Tibial nerve (tissue), 4 donors: ENCODE results near the gene SGTA. TPM values are rescaled to one million over a fixed set of nuclear protein-coding genes. Genes with fewer than 3 reads are reported as not detected.

Source experiments
- DNase-seq, 2 donors: peaks; one replicate each; pipeline ENCODE4 v3.0.0-alpha.2; 2019; ENCODE audit warnings: low spot score in 2 of 2
- H3K27ac ChIP-seq, 4 donors: fragments of 200-600 bp; sonication (generic) in 3 of 4; one replicate each; pipeline ENCODE4 v1.5.1; 2017 to 2019; ENCODE audit warnings: mild to moderate bottlenecking in 1 of 4
- H3K27me3 ChIP-seq, 2 donors: fragments of 200-600 bp; sonication (generic) in 1 of 2; one replicate each; pipeline versions ENCODE4 v1.5.1 to v1.6.0; 2017 to 2019
- H3K36me3 ChIP-seq, 3 donors: fragments of 200-600 bp; sonication (generic); one replicate each; pipeline ENCODE4 v1.5.1; 2018 to 2019
- H3K4me1 ChIP-seq, 4 donors: fragments of 200-600 bp; sonication (generic) in 3 of 4; one replicate each; pipeline ENCODE4 v1.5.1; 2017 to 2019
- H3K4me3 ChIP-seq, 4 donors: fragments of 200-600 bp; sonication (generic) in 3 of 4; one replicate each; pipeline ENCODE4 v1.5.1; 2017 to 2019; ENCODE audit warnings: mild to moderate bottlenecking in 1 of 4, moderate library complexity in 1 of 4
- H3K9me3 ChIP-seq, 4 donors: fragments of 200-600 bp; sonication (generic) in 3 of 4; one replicate each; pipeline ENCODE4 v1.5.1; 2017 to 2019
- EP300 ChIP-seq, 2 donors: sonication (generic); formaldehyde crosslinking; IDR thresholded peaks; one replicate each; pipeline ENCODE4 v1.6.1; 2017; ENCODE audit warnings: antibody characterized with exemption in 2 of 2, mild to moderate bottlenecking in 1 of 2
- POLR2A ChIP-seq, 2 donors: fragments of 450-650 bp; IDR thresholded peaks; one replicate each; pipeline ENCODE4 v1.6.1; 2017; ENCODE audit warnings: antibody characterized with exemption in 2 of 2, mild to moderate bottlenecking in 2 of 2, moderate library complexity in 2 of 2
- WGBS, 2 donors: methylation state at CpG; one replicate each; pipeline ENCODE4 v1.1.5; 2018; 5-methylcytosine and 5-hydroxymethylcytosine counted together
- total RNA-seq, 4 donors: library from RNA; depleted of rRNA; stranded (reverse); fragments of >200 nt; gene quantifications; one replicate each; pipeline ENCODE4 v1.1.0, GENCODE V29; 2016
- TF ChIP-seq, protein P1 (sequence below), 5 experiments: fragments of 200-600 bp in 3 of 5; fragments of 450-650 bp in 2 of 5; sonication (generic) in 3 of 5; IDR thresholded peaks; one replicate each; pipeline ENCODE4 v1.5.1; 2016 to 2019; ENCODE audit warnings: antibody characterized with exemption in 5 of 5, mild to moderate bottlenecking in 3 of 5, moderate library complexity in 2 of 5

The SGTA gene
- total RNA-seq, 4 donors from 2014 or later = 40.2 to 47.6 (median 44.9) TPM

DNA sequence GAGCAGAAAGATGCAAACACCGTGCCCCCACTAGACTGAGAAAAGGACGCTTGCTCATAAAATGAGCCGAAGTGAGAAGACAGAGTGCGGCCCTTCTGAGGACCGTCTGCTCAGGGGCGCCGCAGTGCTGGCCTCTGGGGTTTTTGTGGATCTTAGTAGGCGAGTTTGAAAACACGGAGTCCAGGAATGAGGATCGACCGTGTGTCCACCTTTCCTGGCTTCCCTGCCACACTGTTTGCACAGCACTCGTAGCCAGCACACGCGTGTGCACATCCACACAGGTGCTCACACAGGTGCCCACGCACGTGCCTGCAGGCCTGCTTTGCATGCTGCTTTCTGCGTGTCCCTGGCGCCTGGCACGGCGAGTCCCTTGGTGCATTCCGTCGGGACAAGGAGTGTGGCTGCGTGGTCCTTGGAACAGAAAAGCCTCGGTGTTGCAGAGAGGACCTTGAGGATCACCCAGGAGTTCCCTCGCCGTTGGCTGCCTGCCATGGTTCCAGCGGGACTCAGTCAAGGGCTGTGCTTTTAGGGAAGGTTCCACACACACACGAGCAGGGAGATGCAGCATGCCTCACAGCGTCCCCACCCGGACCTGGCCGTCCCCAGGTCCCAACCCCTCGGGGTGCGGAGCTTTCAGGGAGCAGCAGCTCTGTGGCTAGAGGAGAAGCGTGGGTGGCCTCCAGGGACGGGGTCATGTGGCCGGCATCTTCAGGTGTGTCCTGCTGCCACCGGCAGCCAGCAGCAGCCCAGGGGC, 26.5 kb upstream of the SGTA start:
- Histone ChIP-seq H3K4me1 (no peaks in the 10 kb centered on the region), H3K9me3 (no peaks in the 10 kb centered on the region), H3K4me3 (no peak overlapping the region), H3K27me3 (no peaks in the 10 kb centered on the region), H3K36me3 (peaks cover 0 to 100% (median 5%) of the 10 kb centered on the region in 3 donors), H3K27ac (no peak overlapping the region)
- no peak for TF ChIP-seq EP300 (IDR thresholded peaks at IDR 0.05)
- no peak for TF ChIP-seq POLR2A (IDR thresholded peaks at IDR 0.05)
- TF ChIP-seq, protein P1, sequence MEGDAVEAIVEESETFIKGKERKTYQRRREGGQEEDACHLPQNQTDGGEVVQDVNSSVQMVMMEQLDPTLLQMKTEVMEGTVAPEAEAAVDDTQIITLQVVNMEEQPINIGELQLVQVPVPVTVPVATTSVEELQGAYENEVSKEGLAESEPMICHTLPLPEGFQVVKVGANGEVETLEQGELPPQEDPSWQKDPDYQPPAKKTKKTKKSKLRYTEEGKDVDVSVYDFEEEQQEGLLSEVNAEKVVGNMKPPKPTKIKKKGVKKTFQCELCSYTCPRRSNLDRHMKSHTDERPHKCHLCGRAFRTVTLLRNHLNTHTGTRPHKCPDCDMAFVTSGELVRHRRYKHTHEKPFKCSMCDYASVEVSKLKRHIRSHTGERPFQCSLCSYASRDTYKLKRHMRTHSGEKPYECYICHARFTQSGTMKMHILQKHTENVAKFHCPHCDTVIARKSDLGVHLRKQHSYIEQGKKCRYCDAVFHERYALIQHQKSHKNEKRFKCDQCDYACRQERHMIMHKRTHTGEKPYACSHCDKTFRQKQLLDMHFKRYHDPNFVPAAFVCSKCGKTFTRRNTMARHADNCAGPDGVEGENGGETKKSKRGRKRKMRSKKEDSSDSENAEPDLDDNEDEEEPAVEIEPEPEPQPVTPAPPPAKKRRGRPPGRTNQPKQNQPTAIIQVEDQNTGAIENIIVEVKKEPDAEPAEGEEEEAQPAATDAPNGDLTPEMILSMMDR (IDR thresholded peaks at IDR 0.05) = no peak
- DNase-seq = no peak
- WGBS, 2 donors = 80 to 85% methylated on average over 21 to 24 of the region's 37 CpGs

DNA sequence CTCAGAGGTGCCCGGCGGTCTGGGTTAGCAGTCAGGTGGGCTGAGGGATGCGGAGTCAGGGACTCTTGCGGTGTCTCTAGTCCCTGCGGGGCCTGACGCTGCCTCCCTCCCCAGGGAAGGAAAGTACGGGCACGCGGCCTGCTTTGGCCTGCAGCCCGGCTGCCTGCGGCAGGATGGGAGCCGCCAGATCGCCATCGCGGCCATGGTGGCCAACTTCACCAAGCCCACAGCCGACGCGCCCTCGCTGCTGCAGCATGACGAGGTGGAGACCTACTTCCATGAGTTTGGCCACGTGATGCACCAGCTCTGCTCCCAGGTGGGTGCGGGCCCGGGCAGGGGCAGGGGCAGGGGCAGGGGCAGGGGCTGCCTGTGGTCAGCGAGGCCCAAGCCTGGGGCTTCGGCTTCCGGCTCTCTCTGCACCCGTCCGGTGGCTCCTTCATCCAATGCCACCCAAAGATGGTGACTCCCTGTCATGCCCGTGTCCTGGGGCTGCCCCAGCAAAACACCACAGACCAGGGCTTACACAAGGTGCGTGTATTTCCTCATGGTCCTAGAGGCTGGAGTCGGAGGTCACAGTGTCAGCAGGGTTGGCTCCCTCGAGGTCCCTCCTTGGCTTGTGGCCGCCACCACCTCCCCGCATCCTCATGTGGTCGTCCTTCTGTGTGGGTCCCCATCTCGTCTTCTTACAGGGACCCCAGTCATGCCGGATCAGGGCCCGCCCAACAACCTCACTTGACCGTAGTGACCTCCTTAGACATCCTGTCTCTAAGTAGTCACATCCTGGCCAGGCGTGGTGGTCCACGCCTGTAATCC, 25.3 kb upstream of the SGTA start:
- Histone ChIP-seq H3K4me1 (no peaks in the 10 kb centered on the region), H3K27me3 (no peaks in the 10 kb centered on the region), H3K4me3 (no peak overlapping the region), H3K27ac (no peak overlapping the region), H3K36me3 (peaks cover 0 to 100% (median 5%) of the 10 kb centered on the region in 3 donors), H3K9me3 (no peaks in the 10 kb centered on the region)
- DNase-seq = no peak
- TF ChIP-seq POLR2A (IDR thresholded peaks at IDR 0.05) (no peak), EP300 (IDR thresholded peaks at IDR 0.05) (no peak)
- TF ChIP-seq, protein P1 (IDR thresholded peaks at IDR 0.05) = no peak
- WGBS, 2 donors = 90 to 92% methylated on average over 25 to 37 of the region's 41 CpGs

DNA sequence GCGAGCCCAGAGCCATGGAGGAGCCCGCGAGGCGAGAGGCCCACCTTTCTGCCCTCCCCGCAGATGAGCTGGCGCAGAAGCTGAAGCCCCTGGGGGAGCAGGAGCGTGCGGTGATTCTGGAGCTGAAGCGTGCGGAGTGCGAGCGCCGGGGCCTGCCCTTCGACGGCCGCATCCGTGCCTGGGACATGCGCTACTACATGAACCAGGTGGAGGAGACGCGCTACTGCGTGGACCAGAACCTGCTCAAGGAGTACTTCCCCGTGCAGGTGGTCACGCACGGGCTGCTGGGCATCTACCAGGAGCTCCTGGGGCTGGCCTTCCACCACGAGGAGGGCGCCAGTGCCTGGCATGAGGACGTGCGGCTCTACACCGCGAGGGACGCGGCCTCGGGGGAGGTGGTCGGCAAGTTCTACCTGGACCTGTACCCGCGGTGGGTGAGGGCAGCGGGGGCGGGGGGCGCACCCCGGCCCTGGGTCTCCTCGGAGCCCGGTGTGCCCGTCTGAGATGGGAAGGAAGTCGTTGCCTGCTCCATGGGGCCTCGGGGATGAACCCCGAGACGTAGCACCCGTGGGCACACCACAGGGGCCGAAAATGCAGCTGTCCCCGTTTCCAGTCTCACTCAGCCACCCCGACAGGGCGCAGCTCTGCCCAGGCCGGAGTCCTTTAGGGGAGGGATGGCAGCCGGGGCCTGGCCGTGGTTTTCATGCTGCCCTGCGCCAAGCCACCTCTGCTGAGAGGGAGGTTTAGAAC, 24.5 kb upstream of the SGTA start:
- Histone ChIP-seq H3K27me3 (no peaks in the 10 kb centered on the region), H3K27ac (no peak overlapping the region), H3K36me3 (peaks cover 0 to 99% (median 5%) of the 10 kb centered on the region in 3 donors), H3K9me3 (no peaks in the 10 kb centered on the region), H3K4me3 (no peak overlapping the region), H3K4me1 (no peaks in the 10 kb centered on the region)
- 94 to 96% methylated on average over 43 to 46 of the region's 56 CpGs for WGBS, 2 donors
- TF ChIP-seq, protein P1 (IDR thresholded peaks at IDR 0.05) = no peak
- TF ChIP-seq POLR2A (IDR thresholded peaks at IDR 0.05) (no peak), EP300 (IDR thresholded peaks at IDR 0.05) (no peak)
- DNase-seq = no peak

DNA sequence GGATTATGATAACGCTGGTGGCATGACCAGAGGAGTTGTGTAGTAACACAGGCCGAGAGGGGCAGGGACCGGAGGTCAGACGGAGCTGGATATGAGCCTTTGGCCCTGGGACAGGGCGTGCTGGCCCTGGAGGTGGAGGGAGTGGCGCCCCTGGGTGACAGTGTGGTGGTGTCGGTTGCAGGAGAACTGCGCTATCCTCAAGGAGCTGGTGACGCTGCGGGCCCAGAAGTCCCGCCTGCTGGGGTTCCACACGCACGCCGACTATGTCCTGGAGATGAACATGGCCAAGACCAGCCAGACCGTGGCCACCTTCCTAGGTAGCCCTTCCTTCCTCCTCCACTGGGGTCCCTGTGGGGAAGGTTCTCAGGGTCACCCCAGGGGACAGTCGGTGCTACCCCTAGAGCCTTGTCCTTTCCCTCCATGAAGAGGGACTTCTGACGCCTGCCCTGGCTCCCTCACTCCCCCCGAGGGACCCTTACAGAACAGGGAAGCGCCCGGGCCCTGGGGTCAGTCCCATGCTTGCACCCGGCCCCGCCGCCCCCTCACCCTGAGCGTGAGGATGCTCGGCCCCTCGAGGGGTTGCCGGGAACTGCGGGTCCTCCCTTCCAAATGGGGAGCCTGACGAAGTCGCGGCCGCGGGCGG, 23.8 kb upstream of the SGTA start:
- Histone ChIP-seq H3K4me3 (no peak overlapping the region), H3K36me3 (peaks cover 0 to 98% (median 5%) of the 10 kb centered on the region in 3 donors), H3K27ac (no peak overlapping the region), H3K27me3 (no peaks in the 10 kb centered on the region), H3K4me1 (no peaks in the 10 kb centered on the region), H3K9me3 (no peaks in the 10 kb centered on the region)
- WGBS, 2 donors = 91 to 97% methylated on average over 34 of the region's 34 CpGs
- no peak for DNase-seq
- TF ChIP-seq, protein P1 (IDR thresholded peaks at IDR 0.05) = no peak
- no peak for TF ChIP-seq EP300 (IDR thresholded peaks at IDR 0.05)
- no peak for TF ChIP-seq POLR2A (IDR thresholded peaks at IDR 0.05)
